ENCODE measurements around the gene SLC9A1.

SLC9A1 gene

GRCh38 chr1:27086628-27087027 lies 68.3 kb downstream of the SLC9A1 start:
- no peaks in the 10 kb centered on the region for H4K20me1 ChIP-seq (ENCODE audit: insufficient read depth, low read length)
- no peak overlapping the region for H3K4me2 ChIP-seq (ENCODE audit: low read length)
- H3K79me2 ChIP-seq (ENCODE audit: low read length), result no peaks in the 10 kb centered on the region
- H3K27ac ChIP-seq (ENCODE audit: low read length), result no peak overlapping the region
- H3K9me3 ChIP-seq (ENCODE audit: insufficient read depth, low read length), result no peaks in the 10 kb centered on the region
- no peaks in the 10 kb centered on the region for H3K27me3 ChIP-seq (ENCODE audit: low read depth, low read length)
- H3K36me3 ChIP-seq (replicated peaks; ENCODE audit: low read depth, low read length), result no peaks in the 10 kb centered on the region
- H3K9ac ChIP-seq (ENCODE audit: low read length), result no peak overlapping the region
- TF ChIP-seq CTCF (IDR thresholded peaks at IDR 0.05; ENCODE audit: low read depth, low read length) (no peak), EZH2phosphoT487 (IDR thresholded peaks at IDR 0.05; ENCODE audit: low read depth) (no peak)
- H3K4me1 ChIP-seq (ENCODE audit: low read length), result no peaks in the 10 kb centered on the region
- no peak overlapping the region for H2AFZ ChIP-seq (ENCODE audit: low read depth, low read length)
- H3K4me3 ChIP-seq (ENCODE audit: low read length), result no peak overlapping the region

GRCh38 chr1:27086026-27086425 lies 68.9 kb downstream of the SLC9A1 start:
- Histone ChIP-seq H2AFZ (ENCODE audit: low read depth, low read length) (no peak overlapping the region), H3K27ac (ENCODE audit: low read length) (no peak overlapping the region), H4K20me1 (ENCODE audit: insufficient read depth, low read length) (no peaks in the 10 kb centered on the region), H3K4me3 (ENCODE audit: low read length) (no peak overlapping the region), H3K9ac (ENCODE audit: low read length) (no peak overlapping the region), H3K4me2 (ENCODE audit: low read length) (no peak overlapping the region), H3K36me3 (replicated peaks; ENCODE audit: low read depth, low read length) (no peaks in the 10 kb centered on the region), H3K9me3 (ENCODE audit: insufficient read depth, low read length) (no peaks in the 10 kb centered on the region), H3K4me1 (ENCODE audit: low read length) (no peaks in the 10 kb centered on the region), H3K27me3 (ENCODE audit: low read depth, low read length) (no peaks in the 10 kb centered on the region), H3K79me2 (ENCODE audit: low read length) (no peaks in the 10 kb centered on the region)
- TF ChIP-seq CTCF (IDR thresholded peaks at IDR 0.05; ENCODE audit: low read depth, low read length), result no peak

- no peaks in the 10 kb centered on the region for H3K4me1 ChIP-seq (ENCODE audit: low read length)
- no peak overlapping the region for H3K27ac ChIP-seq (ENCODE audit: low read length)
Measured at GRCh38 chr1:27084107-27084506, 70.8 kb downstream of the SLC9A1 start.

GRCh38 chr1:27077968-27078367 lies 77.0 kb downstream of the SLC9A1 start:
- Histone ChIP-seq H3K79me2 (ENCODE audit: low read length) (no peaks in the 10 kb centered on the region), H3K9ac (ENCODE audit: low read length) (no peak overlapping the region), H2AFZ (ENCODE audit: low read depth, low read length) (no peak overlapping the region), H3K4me2 (ENCODE audit: low read length) (no peak overlapping the region), H3K27ac (ENCODE audit: low read length) (no peak overlapping the region), H3K36me3 (replicated peaks; ENCODE audit: low read depth, low read length) (no peaks in the 10 kb centered on the region), H3K9me3 (ENCODE audit: insufficient read depth, low read length) (no peaks in the 10 kb centered on the region), H3K27me3 (ENCODE audit: low read depth, low read length) (no peaks in the 10 kb centered on the region), H3K4me3 (ENCODE audit: low read length) (no peak overlapping the region), H3K4me1 (ENCODE audit: low read length) (no peaks in the 10 kb centered on the region), H4K20me1 (ENCODE audit: insufficient read depth, low read length) (no peaks in the 10 kb centered on the region)
- no peak for TF ChIP-seq CTCF (IDR thresholded peaks at IDR 0.05; ENCODE audit: low read depth, low read length)

More at GRCh38 chr1:27084107-27084506, 70.8 kb downstream of the SLC9A1 start:
- no peaks in the 10 kb centered on the region for H3K9me3 ChIP-seq (ENCODE audit: insufficient read depth, low read length)
- H3K9ac ChIP-seq (ENCODE audit: low read length), result no peak overlapping the region
- H3K27me3 ChIP-seq (ENCODE audit: low read depth, low read length), result no peaks in the 10 kb centered on the region
- TF ChIP-seq CTCF (IDR thresholded peaks at IDR 0.05; ENCODE audit: low read depth, low read length) (no peak), EZH2phosphoT487 (IDR thresholded peaks at IDR 0.05; ENCODE audit: low read depth) (no peak)
- no peak overlapping the region for H3K4me2 ChIP-seq (ENCODE audit: low read length)
- H3K79me2 ChIP-seq (ENCODE audit: low read length), result no peaks in the 10 kb centered on the region
- no peak overlapping the region for H3K4me3 ChIP-seq (ENCODE audit: low read length)
- no peak overlapping the region for H2AFZ ChIP-seq (ENCODE audit: low read depth, low read length)
- H3K36me3 ChIP-seq (replicated peaks; ENCODE audit: low read depth, low read length), result no peaks in the 10 kb centered on the region
- no peaks in the 10 kb centered on the region for H4K20me1 ChIP-seq (ENCODE audit: insufficient read depth, low read length)
